Cardiac muscle cell (in vitro differentiated cells and primary cell): ENCODE data around the gene MORF4L1. TPM values are rescaled to one million over a fixed set of nuclear protein-coding genes. Genes with fewer than 3 reads are reported as not detected.

Source experiments
- DNase-seq, 2 donors: peaks; one replicate each; pipeline versions ENCODE4 v3.0.0 to v3.0.0-alpha.2; 2010 to 2017; ENCODE audit warnings: low read depth in 1 of 2, low spot score in 1 of 2
- H3K27ac ChIP-seq: fragments of 200-600 bp; sonication (generic); 2 replicates; pipeline ENCODE4 v1.5.1; 2016
- H3K27me3 ChIP-seq: fragments of 200-600 bp; sonication (generic); 2 replicates; pipeline ENCODE4 v1.6.0; 2016; ENCODE audit warnings: control low read depth
- H3K36me3 ChIP-seq: fragments of 200-600 bp; sonication (generic); 2 replicates; pipeline ENCODE4 v1.5.1; 2016; ENCODE audit warnings: control low read depth
- H3K4me1 ChIP-seq: fragments of 200-600 bp; sonication (generic); 2 replicates; pipeline ENCODE4 v1.8.1; 2017; ENCODE audit warnings: low read depth, mild to moderate bottlenecking, mixed run types
- H3K4me3 ChIP-seq: fragments of 200-600 bp; sonication (generic); 2 replicates; pipeline ENCODE4 v1.5.1; 2016; ENCODE audit warnings: mild to moderate bottlenecking
- H3K9me3 ChIP-seq: fragments of 200-600 bp; sonication (generic); 2 replicates; pipeline ENCODE4 v1.5.1; 2017; ENCODE audit warnings: low read depth, mild to moderate bottlenecking, control low read depth
- polyA plus RNA-seq: library from polyadenylated mRNA; unstranded; fragments of >200 nt; fragmentation: Nextera tagmentation; extraction: Ambion mirVana; gene quantifications from 2 replicates; pipeline ENCODE4 v1.2.1, GENCODE V29; 2016
- total RNA-seq: library from RNA; depleted of rRNA; stranded (reverse); fragments of >200 nt; gene quantifications from 2 replicates; pipeline ENCODE4 v1.2.3, GENCODE V29; 2016
- TF ChIP-seq, protein P1 (sequence below): IDR thresholded peaks from 2 replicates; pipeline ENCODE4 v1.5.1; 2012; ENCODE audit warnings: low read depth, mild to moderate bottlenecking, low read length

Gene MORF4L1
- total and polyA plus RNA-seq, 2 experiments from 2014 or later, result 625 to 760 TPM

DNA sequence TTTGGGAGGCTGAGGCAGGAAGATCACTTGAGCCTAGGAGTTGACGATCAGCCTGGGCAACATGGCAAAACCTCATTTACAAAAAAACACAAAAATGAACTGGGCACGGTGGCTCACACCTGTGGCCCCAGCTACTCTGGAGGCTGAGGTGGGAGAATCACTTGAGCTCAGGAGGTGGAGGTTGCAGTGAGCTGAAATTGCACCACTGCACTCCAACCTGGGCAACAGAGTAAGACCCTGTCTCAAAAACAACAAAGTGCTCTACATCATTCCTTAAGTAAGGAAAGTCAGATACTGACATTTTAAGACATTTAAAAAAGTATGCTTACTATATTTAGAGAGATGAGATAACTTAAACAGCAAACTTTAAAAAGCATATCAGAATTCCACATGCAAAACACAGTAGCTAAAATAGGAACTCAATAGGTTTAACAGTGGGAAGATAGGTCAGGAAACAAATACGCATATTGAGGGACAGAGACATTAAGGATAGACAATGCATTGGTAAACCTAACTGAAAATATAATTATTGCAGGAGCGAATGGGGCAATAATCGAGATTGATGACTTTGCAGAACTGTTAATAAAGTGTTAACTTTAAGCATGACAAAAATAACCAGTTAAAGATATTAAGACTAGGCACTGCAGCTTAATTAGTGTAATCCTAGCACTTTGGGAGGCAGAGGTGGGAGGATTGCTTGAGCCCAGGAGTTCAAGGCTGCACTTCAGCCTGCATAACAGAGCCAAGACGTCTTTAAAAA is 32.1 kb downstream of the MORF4L1 start:
- Histone ChIP-seq H3K4me3 (no peak overlapping the region), H3K27me3 (no peaks in the 10 kb centered on the region), H3K27ac (peak overlapping the region; percentile 57), H3K9me3 (no peaks in the 10 kb centered on the region), H3K4me1 (peaks cover 21% of the 10 kb centered on the region), H3K36me3 (peaks cover 70% of the 10 kb centered on the region)
- TF ChIP-seq, protein P1, sequence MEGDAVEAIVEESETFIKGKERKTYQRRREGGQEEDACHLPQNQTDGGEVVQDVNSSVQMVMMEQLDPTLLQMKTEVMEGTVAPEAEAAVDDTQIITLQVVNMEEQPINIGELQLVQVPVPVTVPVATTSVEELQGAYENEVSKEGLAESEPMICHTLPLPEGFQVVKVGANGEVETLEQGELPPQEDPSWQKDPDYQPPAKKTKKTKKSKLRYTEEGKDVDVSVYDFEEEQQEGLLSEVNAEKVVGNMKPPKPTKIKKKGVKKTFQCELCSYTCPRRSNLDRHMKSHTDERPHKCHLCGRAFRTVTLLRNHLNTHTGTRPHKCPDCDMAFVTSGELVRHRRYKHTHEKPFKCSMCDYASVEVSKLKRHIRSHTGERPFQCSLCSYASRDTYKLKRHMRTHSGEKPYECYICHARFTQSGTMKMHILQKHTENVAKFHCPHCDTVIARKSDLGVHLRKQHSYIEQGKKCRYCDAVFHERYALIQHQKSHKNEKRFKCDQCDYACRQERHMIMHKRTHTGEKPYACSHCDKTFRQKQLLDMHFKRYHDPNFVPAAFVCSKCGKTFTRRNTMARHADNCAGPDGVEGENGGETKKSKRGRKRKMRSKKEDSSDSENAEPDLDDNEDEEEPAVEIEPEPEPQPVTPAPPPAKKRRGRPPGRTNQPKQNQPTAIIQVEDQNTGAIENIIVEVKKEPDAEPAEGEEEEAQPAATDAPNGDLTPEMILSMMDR, result no peak
- no peak for DNase-seq

DNA sequence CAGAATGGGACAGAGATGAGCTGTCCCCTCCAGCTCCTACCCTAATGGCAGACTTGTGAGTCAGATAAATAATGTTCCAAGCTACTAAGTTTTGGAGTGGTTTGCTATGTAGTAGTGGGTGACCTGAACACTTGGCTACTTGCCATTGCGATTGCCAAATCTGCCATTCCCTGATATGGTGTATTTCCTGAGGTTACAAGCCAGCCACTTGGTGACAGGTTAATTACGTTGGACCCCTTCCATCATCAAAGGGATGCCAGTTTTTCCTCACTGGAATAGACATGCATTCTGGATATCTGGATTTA is 33.6 kb downstream of the MORF4L1 start:
- Histone ChIP-seq H3K4me1 (peaks cover 18% of the 10 kb centered on the region), H3K9me3 (no peaks in the 10 kb centered on the region), H3K4me3 (no peak overlapping the region), H3K27me3 (no peaks in the 10 kb centered on the region), H3K36me3 (peaks cover 59% of the 10 kb centered on the region), H3K27ac (peak overlapping the region; percentile 58)
- TF ChIP-seq, protein P1, result no peak
- DNase-seq, result peak in 1 of 2 donors; percentile 80

DNA sequence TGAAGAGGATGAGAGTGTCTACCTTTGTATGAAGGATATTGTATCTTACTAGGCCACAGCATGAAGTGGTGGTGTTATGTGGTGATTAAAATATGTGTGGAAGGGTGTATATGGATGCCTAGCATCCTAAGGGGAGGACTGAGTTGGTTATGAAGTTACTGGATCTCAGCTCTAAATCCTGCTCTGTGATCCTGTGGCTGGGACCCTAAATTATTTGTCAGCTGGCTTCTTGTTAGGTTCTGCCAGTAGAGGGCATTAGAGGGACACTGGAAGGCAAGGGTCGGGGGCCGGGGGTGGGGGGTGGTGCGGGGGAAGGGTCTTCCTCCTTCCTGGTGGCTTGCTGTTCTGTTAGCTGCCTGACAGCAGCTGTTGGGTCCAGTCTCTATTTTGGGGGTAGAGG is 34.9 kb downstream of the MORF4L1 start:
- Histone ChIP-seq H3K36me3 (peaks cover 59% of the 10 kb centered on the region), H3K27ac (peak overlapping the region; percentile 19)

DNA sequence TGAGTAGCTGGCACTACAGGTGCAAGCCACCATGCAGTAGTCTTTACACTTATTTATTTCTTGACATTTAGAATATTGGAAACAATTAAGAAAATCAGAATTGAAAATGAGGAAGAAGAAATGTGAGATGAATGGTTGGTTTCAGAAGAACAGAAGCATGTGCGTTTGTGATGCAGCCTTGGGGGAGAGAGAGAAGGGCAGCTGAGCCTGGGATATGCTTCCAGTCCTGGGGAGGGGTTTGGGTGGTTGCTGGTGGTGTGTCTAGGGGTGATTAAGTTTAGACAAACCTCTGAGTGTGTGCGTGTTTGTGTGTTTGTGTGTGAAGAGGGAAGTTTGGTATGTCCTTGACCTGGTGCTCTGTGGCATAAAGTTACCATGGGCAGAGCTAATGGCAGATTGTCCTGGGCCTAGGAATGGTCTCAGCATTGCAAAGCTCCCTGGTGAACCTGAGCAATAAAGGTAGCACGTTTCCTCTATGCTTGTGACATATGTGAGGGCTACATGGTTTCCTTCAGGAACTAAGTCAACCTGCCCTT is 36.5 kb downstream of the MORF4L1 start:
- H3K9me3 ChIP-seq, result no peaks in the 10 kb centered on the region
- H3K4me3 ChIP-seq, result no peak overlapping the region
- TF ChIP-seq, protein P1, result no peak
- no peak for DNase-seq
- H3K27me3 ChIP-seq, result no peaks in the 10 kb centered on the region
- H3K27ac ChIP-seq, result peak overlapping the region; percentile 45
- H3K4me1 ChIP-seq, result peaks cover 8% of the 10 kb centered on the region
- peaks cover 49% of the 10 kb centered on the region for H3K36me3 ChIP-seq

More for the DNA sequence above, 34.9 kb downstream of the MORF4L1 start:
- Histone ChIP-seq H3K4me1 (peaks cover 8% of the 10 kb centered on the region), H3K9me3 (no peaks in the 10 kb centered on the region), H3K27me3 (no peaks in the 10 kb centered on the region), H3K4me3 (no peak overlapping the region)
- peak in 1 of 2 donors; percentile 53 for DNase-seq
- TF ChIP-seq, protein P1, result peak; percentile 31

DNA sequence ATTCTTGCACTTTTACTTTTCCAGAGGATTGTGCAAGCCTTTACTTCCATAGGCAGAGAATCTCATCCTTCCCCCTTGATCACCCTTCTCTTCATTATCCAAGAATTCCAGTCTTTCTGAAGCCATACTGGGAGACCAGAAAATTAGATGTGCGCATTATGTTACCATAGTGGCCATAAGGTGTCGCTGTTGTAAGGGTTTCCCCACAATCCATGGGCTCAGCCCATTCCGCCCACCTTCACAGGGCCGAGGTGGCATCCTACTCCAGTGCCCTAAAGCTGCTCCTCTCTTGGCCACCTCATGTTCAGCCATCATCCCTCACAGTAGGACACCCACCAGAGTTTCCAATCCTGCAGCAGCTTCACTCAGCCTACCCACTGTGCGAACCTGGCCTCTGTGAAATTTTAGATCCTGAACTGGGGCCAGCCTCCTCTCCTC is 37.1 kb downstream of the MORF4L1 start:
- Histone ChIP-seq H3K4me3 (no peak overlapping the region), H3K27ac (peak overlapping the region; percentile 45), H3K4me1 (peaks cover 4% of the 10 kb centered on the region), H3K36me3 (peaks cover 44% of the 10 kb centered on the region), H3K9me3 (no peaks in the 10 kb centered on the region), H3K27me3 (no peaks in the 10 kb centered on the region)
- DNase-seq, result peak; percentile 61 to 77
- TF ChIP-seq, protein P1, result peak; percentile 74
